GM21825 (cell line): Measurements from ENCODE around the gene PBLD.
A peak's percentile ranks its signal among the peaks of the same experiment; 100 is the strongest.
"Not testable (repeated sequence)": the region's sequence is repeated elsewhere in the genome, so short reads cannot be mapped to it uniquely, and the experiment has no call there.

Experiments
- ATAC-seq: cut with Tn5 transposase; IDR thresholded peaks from one replicate; pipeline ENCODE4 v1.9.1; 2021; ENCODE audit warnings: mild to moderate bottlenecking, moderate library complexity; ENCODE audit not compliant: unreplicated experiment

PBLD gene

DNA sequence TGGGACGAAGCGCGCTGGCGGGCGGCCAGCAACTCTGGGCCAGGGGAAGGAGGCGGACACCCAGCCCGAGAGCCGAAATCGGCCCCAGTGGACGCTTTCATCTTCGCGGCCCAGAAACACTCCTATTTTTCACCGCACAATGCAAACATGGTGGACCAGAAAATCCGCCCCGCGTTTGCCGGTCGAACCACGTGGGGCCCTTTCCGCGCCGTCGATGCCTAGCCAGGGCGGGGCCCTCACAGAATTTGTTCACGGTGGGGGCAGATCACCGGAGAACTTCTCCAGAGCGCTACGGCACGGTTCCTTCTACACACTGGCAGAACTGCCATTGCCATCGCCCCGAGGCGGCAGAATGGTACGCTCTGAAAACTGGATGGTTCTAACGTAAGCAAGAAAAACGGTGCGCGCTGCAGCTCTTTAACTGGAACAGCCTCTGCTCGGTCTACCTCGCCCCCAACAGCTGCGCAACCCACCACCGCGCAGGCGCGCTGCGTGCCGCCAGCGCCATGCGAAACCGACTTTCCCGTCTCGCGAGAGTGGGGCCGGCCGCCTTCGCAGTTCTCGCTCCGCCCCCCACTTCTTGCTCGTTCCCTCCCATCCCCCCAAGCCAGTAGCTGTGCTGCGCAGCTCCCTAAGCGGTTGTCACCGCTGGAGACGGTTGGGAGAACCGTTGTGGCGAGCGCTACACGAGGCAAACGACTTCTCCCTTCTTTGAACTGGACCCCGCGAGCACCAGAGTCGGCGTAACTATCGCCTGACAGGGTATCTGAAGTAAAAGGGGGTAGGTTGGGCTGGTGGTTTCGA is 1.1 kb downstream of the PBLD start, which contains the start of gene HNRNPH3:
HNRNPH3 (plus strand) TSS at position 610 of the 804 bp plus-strand sequence. CDS start 5,158 bp downstream, outside the sequence.
- peak; percentile 77 for ATAC-seq

DNA sequence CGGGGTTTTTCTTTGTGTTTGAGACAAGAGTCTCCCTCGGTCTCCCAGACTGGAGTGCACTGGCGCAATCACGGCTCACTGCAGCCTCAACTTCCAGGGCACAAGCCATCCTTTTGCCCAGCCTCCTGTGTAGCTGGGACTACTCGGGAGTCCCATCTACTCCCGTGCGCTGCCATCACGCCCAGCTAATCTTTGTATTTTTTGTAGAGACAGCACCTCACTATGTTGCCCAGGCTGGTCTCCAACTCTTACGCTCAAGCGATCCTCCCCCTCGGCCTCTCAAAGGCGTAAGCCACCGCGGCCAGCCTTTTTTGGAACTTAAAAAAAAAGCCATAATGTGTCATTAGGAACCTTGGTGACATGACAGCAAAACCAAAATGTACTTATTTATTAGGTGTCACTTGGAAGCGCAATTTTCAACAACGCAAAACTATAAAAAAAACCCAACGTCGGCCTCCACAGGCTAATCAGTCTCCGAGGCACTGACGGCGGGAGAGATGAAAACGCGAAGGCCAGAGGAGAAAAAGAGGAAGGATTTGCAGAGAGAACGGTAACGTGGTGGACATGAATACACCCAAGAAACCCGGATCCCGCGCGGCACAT is 1.8 kb downstream of the PBLD start:
- ATAC-seq = no peak

DNA sequence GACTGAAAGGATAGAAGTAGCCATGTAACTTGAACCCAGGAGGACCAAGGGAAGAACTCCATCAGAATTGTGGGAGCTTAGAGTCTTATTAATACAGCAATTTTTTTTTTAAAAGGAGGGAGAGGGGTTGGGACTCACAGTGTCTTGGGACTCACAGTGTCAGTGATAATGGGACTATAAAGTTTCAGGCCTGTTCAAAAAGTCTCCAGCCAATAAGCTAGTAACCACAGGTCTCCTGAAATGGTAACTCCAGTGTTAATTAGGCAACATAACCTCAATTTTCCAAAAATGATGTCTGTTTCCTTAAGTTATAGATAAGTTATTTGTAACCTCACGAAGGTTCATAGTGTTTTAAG is 3.2 kb downstream of the PBLD start:
- no peak for ATAC-seq

- no peak for ATAC-seq
These were observed 4.6 kb downstream of the PBLD start for GRCh38 chr10:68327889-68328786.

DNA sequence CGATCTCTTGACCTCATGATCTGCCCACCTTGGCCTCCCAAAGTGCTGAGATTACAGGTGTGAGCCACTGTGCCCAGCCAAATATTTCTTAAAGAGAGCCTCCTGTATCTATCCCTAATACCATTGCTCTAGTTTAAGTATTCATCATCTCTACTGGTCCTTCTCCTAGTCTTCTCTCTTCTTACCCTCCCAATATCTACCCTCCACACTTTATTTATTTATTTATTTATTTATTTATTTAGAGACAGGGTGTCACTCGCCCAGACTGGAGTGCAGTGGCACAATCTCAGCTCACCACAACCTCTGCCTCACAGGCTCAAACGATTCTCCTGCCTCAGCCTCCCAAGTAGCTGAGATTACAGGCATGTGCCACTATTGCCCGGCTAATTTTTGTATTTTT is 8.3 kb downstream of the PBLD start:
- ATAC-seq = not testable (repeated sequence)

- no peak for ATAC-seq
These were observed 14.2 kb downstream of the PBLD start for GRCh38 chr10:68318331-68319059.

DNA sequence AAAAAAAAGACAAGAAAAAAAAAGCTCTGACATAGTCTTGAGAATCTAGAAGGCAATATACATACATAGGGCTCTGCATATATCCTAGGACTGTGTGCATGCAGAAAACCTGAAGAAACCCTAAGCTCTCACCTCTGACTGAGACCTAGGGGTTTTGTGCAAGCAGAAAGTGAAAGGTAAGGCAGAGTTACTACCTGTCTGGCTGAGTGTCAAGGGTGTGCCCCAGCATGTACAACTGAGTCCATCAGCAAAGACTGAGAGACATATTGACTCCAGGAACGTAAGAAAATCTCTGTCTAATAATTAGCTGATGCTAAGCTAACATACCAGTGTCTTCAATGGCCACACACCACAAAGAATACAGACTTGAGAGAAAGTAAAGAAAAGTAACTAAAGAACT is 17.1 kb downstream of the PBLD start:
- no peak for ATAC-seq

DNA sequence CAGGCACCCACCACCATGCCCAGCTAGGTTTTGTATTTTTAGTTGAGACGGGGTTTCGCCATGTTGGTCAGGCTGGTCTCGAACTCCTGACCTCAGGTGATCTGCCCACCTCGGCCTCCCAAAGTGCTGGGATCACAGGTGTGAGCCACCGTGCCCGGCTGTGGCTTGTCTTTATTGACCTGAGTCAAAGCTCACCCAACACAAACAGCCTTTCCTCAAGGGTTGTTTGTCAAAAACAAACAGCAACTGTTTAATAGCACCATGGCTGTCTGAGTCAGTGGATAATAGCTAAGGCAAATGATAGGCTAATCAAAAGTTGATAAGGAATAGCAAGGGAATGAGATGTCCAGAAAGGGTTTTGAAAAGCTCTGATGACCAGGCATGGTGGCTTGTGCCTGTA is 17.8 kb downstream of the PBLD start:
- ATAC-seq = not testable (repeated sequence)

GRCh38 chr10:68310531-68310930 is 22.2 kb downstream of the PBLD start:
- ATAC-seq = no peak

- no peak for ATAC-seq
These were observed 26.9 kb downstream of the PBLD start for GRCh38 chr10:68305854-68306253.

DNA sequence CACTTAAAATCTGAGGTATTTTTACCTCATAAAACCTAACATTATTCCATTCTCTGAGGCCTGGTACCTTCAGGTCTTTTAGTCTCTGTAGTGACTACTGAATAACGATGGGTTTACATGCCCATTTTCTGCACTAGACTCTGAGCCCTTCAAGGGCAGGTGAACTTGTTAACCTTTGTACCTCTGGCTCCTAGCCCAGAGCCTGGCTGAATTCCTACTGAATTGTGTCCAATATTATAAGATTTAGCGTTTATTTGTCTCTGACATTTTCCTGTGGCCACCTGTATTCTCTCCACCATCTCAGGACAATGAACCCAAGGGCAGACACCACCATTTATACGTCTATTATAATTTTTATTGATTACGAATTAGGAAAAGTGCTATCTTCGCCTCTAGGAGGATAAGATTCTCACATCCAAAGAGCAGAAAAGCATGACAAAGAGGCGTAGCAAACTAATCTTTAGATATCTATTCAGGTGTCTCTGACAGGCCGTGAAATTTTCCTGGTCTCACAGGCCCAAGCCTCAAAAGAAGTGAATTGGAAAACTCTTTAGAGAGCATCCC is 28.8 kb downstream of the PBLD start:
- no peak for ATAC-seq

DNA sequence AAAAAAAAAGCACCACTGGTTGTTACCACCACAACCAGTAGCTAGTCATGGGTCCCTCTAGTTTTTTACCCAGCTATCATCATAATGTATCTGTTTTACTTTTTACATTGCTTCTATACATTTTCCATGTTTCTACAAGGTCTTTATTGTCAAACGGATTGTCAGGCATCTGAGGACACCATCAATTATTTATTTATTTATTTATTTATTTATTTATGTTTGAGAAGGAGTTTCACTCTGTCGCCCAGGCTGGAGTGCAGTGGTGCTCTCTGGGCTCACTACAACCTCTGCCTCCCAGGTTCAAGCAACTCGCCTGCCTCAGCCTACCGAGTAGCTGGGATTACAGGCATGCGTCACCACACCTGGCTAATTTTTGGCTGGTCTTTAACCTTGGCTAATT is 29.9 kb downstream of the PBLD start:
- ATAC-seq = no peak

DNA sequence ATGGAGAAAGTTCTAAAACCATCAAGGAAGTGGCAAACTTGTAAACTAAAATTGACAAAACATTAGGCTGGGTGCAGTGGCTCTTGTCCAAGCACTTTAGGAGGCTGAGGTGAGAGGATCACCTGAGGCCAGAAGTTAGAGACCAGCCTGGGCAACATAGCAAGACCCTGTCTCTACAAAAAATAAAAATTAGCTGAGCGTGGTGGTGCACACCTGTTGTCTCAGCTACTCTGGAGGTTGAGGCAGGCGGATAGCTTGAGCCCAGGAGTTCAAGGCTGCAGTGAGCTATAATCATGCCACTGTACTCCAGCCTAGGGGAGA is 30.3 kb downstream of the PBLD start:
- ATAC-seq = no peak

DNA sequence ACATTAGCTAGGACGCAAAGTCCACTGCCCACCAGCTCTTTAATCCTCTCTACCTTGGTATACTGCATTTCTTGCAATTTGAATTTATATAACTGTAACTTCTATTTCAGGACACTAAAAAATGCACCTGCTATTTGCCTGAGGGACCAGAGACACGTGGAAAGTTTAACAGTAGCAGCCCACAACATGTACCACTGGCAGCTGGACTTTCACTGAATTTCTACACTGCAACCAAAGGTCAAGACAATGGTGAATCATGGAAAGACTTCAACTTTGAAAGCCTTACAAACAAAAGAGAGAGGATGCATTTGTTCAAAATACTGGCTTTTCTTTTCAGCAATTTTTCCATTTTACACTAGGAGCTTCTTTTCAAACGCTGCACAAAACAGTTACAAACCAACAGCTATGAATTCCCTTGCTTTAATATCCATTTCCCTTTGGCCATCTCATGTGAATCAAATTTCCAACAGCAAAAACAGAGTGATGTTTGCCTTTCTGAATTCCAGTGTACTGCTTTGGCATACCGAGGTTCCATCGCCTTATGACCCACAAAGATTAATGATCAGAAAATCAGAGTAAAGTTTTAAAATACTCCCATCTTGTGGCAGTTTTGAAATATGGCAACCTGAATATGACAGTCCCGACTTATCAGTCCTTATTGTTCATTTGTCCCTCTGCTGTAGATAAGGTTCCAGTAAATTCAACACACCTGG is 30.8 kb downstream of the PBLD start:
- ATAC-seq = no peak

- ATAC-seq = no peak
These were observed 31.4 kb downstream of the PBLD start for GRCh38 chr10:68301301-68301700.

DNA sequence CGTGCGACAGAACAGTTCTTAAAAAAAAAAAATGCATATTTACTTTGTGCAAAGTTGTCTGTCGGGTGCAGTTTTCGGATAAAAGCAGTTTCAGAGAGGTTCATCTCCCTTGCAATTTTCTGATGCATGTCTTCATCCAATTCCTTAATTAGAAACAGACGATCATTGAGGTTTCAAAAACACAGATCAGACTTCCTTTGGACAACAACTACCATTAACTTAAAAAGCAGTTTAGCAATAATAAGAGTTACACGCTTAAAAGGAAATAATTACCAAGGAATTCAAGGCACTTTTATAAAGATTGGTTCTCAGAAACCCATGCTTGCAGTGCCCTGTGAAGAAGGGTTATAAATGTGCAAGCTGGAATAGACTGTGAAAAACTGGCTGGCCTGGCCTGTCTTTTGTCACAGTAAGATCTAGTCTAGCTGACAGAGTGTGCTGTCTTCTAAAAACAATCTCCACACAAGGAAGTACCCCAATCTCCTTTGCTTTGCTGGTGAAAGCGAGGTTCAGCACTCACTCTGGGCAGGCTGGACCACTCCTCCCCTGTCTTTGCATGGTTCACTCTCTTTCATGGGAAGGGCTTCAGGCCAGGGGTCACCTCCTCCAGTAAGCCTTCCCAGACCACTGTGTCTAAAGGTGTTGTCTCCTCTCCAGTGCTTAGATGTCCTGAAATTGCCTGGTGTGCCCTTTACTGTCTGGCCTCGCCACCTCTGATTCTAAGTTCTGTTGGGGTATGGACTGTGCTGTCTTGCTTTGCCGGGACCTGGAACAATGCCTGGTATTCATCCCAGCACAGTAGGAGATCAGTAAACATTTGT is 35.7 kb downstream of the PBLD start:
- ATAC-seq = no peak

- no peak for ATAC-seq
These were observed 42.0 kb downstream of the PBLD start for GRCh38 chr10:68290736-68291135.

DNA sequence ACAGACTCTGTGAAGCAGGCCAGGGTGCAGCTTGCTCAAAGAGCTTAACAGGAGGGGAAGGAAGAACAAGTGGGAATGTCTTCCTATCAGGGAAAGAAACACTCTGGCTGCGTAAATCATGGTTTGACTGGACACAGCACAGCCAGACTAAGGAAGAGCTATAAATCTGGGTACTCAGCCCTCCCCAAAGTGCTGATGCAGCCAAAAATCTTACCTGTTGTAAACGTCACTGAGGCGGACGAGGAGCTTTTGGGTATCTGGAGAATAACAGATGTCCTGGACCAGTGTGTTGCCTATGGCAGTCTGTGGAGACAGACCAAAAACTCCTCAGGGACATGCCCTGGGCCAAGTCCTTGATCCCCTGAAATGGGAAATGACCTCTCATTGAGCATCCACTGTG is 44.0 kb downstream of the PBLD start:
- ATAC-seq = no peak
